H1 (cell line): ENCODE measurements around the gene SLC6A7. TPM values are rescaled to one million over a fixed set of nuclear protein-coding genes. Genes with fewer than 3 reads are reported as not detected.

Source experiments
- ATF3 ChIP-seq: IDR thresholded peaks from 2 replicates; pipeline ENCODE4 v1.6.1; 2011; ENCODE audit warnings: low read depth, mild to moderate bottlenecking, low read length; ENCODE audit not compliant: insufficient read depth
- HDAC6 ChIP-seq: IDR thresholded peaks from one replicate; pipeline ENCODE4 v1.7.1; 2012; ENCODE audit warnings: low read depth, mild to moderate bottlenecking, inconsistent platforms, low read length, moderate library complexity
- TEAD4 ChIP-seq: IDR thresholded peaks from 2 replicates; pipeline ENCODE4 v1.6.1; 2012; ENCODE audit warnings: low read depth, low read length, inconsistent platforms, mixed read lengths
- polyA plus RNA-seq, 7 experiments: library from polyadenylated mRNA; depleted of rRNA in 3 of 7; stranded (reverse) in 5 of 7; unstranded in 2 of 7; fragments of >200 nt in 5 of 7; fragments of 200-250 nt in 2 of 7; gene quantifications; 1 replicate in 5 of 7; 2 replicates in 1 of 7; 4 replicates in 1 of 7; pipeline versions ENCODE4 v1.2.1 to v1.2.3, GENCODE V29; 2011 to 2013; ENCODE audit warnings: missing spikeins in 2 of 7, mixed read lengths in 2 of 7
- total RNA-seq: library from RNA; stranded (reverse); fragmentation: NEBNext Ultra II Directional; extraction: Animal tissue kit (Norgen Biotek cat#: 25700); gene quantifications from 2 replicates; pipeline ENCODE4 v1.2.1, GENCODE V29; 2021

Gene SLC6A7
- total and polyA plus RNA-seq, 2 of the 8 experiments (the other 6 are each of a cell fraction or from before 2014, with no cell fraction given), result 0.07 to 0.12 TPM

GRCh38 chr5:150144879-150145278, 45.0 kb upstream of the SLC6A7 start (continued):
- TF ChIP-seq ATF3 (no peak), TEAD4 (no peak), HDAC6 (no peak)
